NK-92 treated with Interleukin-12 subunit alpha and Interleukin-12 subunit beta, amount 100 ng/mL, for 24 hours (cell line): ENCODE measurements around the gene NUP188.
"Not testable (repeated sequence)": the region's sequence is repeated elsewhere in the genome, so short reads cannot be mapped to it uniquely, and the experiment has no call there.

Source experiments
- DNase-seq: peaks from one replicate; lab custom pipeline; 2025; lab: John Stamatoyannopoulos, UW

The NUP188 gene

DNA sequence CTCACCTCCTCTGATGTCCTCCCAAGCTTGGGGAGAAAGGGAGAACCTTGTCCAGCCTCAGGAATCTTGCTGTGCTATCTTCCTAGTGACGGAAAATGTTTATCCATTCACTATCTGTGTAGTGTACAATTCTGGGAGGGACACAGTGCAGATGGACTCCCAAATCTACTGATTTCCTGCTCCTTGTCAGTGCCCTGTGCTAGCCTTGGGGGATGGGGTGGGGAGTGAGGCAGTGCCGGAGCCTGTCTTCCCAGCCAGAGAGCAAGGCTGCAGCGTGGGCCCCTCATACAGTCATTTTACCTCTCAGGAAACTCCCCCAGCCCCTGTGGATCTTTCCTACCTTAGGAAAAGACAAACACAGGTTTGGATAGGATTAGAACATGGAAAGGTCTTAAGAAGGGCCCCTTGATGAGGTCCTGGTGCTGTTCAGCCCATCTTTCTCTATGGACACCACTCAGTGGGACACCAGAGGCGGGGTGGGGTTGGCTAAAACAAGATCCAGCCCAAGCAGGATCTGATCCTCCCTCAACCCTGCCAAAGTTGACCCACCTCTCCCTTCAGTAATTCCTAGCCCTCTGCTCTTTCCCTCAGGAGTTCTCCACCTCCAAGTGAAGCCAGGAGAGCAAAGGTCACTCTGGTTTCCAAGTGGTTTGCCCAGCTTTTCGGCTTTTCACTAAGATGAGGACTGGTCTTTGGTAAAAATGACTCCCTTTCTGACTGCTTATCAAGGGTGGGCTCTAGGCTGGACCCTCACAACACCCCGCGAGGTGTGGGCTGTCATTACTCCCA, 3.5 kb upstream of the NUP188 start:
- no peak for DNase-seq

DNA sequence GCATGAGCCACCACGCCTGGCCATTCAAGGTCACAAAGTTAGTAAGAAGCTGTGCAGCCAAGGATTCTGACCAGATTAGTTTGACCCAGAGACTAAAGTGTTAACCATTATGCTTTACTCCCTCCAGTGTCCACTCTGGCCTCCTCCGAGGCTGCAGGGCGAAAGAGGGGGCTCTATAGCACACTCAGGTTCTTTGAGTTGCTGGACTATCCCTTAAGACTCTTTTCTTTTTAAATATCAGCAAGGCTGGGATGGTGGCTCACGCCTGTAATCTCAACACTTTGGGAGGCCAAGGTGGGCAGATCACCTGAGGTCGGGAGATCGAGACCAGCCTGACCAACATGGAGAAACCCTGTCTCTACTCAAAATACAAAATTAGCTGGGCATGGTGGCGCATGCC, 2.5 kb upstream of the NUP188 start:
- not testable (repeated sequence) for DNase-seq

DNA sequence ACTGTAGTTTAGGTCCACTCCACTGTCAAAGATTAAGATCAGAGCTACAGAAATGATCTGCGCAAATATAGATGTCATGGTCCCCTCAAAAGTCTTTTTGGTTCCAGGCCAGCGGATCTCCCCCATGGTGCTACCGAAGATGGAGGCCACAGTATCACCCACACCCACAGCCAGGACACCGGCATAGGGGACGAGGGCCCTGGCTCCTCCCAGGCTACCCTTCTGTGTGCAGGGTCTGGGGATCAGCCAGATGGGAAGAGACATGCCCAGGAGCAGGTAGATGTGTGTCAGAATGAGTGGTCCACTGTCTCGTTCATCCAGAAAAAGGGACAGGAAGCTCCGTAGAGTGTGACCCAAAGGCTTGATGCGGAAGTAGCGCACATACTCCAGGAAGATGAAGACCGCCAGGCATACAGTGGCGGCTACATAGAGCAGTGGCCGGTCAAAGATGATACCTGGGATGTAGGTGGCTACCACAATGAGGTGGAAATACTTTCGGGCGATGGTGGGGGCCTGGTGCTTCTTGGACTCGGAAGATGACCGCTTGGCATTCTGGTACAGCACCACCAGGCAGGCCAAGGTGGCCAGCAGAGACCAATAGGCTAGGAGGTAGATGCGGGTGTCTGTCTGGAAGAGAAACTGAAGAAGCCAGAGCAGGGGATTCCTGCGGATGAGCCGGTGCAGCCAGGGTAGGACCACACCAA, 1.5 kb upstream of the NUP188 start:
- no peak for DNase-seq

DNA sequence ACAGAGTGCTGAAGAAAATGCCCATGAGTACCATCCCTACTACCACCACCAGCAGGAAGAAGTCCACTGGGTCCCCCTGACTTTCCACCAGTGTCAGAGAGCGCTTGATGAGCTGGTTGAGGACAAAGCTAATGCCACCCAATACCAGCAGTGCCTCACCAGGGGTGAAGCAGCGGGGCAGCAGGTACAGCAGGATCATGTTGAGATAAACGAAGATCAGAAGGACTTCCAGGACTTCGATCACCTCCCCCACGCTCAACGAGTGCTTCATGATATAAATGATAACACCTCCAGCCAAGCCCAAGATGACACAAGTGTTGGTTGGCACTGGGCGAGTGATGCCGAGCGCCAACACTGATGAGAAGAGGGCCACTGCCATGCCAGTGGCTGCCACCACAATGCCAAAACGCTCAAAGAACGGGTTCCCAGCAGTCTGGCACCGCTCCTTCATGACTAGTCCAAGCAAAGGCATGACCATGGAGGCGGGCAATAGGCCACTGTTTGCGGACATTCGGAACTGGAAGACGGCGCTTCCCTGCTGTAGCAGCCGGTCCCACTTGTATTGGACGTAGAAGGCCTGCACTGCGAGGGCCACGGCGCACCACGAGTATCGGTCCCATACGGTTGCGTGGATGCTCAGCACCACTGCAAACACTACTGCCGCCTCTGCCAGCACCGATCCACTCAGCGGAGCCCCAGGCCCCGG, 775 bp upstream of the NUP188 start:
- DNase-seq: no peak

DNA sequence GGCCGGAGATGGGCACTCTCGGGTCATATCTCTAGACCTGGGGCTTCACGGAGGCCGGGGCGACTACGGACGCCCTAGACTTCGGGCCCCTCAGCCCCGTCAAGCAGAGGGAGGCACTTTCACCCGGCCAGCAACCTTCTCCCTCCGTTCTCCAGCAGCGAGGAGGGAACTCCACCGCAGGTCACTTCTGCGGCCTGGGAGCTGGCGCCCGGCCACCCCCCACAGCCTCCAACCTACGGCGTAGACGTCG, 297 bp upstream of the NUP188 start:
- DNase-seq: no peak

DNA sequence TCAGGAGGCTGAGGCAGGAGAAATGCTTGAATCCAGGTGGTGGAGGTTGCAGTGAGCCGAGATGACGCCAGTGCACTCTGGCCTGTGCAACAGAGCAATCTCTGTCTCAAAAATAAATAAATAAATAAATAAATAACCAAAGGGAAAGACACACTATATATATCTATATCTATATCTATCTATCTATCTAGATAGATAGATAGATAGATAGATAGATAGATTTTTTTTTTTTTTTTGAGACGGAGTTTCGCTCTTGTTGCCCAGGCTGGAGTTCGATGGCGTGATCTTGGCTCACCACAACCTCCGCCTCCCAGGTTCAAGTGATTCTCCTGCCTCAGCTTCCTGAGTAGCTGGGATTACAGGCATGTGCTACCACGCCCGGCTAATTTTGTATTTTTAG, 13.9 kb downstream of the NUP188 start:
- not testable (repeated sequence) for DNase-seq

DNA sequence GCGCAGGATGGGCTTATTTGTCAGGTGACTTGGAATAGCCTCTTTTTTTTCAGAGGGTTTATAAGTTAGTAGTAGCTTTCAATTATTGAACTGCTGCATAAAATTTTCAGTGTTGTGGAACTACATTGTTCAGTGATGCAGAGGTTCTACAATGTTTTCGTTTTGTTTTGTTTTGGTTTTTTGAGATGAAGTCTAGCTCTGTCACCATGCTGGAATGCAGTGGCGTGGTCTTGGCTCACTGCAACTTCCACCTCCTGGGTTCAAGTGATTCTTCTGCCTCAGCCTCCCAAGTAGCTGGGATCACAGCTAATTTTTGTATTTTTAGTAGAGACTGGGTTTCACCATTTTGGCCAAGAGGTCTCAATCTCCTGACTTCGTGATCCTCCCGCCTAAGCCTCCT, 22.0 kb downstream of the NUP188 start:
- no peak for DNase-seq

DNA sequence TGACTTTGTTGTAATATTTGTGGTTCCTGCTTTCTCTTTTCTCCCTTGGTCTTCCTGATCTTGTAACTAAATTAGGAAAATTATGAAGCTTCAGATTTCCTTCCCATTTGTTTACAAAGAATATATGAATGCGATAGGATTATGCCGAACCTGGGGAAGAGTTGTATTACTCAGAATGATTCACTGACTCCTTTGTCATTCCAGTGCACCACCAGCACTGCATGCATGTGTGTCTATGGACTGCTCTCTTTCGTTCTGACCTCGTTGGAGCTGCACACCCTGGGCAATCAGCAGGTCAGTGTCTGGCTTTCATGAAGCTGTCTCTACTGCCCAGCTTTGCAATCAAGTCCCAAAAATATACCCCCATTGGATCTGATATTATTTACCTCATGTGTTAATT, 25.5 kb downstream of the NUP188 start:
- no peak for DNase-seq

DNA sequence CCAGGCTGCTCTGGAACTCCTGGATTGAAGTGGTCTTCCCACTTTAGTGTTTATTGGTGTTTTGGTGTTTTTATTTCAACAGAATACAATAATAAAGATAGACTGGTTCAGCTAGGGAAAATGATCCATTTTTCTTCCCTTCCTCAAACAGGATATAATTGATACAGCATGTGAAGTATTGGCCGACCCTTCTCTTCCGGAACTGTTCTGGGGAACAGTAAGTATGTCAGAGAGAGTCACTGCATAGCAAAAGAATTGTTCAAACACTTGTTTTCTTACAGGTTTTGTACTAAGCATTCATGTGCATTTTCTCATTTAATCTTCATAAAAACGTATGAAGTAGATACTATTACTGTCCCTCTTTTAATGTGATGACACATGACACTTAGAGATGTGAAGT, 31.6 kb downstream of the NUP188 start:
- DNase-seq: no peak

DNA sequence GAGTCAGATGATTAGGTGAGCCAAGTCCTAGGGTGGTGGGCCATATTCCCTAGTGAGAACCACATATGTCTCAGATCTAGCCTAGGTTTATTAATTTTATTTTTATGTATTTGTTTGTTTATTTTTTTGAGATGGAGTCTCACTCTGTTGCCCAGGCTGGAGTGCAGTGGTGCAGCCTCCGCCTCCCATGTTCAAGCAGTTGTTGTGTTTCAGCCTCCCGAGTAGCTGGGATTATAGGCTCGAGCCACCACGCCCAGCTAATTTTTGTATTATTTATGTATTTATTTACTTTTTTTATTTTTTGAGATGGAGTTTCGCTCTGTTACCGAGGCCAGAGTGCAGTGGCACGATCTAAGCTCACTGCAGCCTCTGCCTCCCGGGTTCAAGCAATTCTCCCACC, 36.0 kb downstream of the NUP188 start:
- DNase-seq: no peak

DNA sequence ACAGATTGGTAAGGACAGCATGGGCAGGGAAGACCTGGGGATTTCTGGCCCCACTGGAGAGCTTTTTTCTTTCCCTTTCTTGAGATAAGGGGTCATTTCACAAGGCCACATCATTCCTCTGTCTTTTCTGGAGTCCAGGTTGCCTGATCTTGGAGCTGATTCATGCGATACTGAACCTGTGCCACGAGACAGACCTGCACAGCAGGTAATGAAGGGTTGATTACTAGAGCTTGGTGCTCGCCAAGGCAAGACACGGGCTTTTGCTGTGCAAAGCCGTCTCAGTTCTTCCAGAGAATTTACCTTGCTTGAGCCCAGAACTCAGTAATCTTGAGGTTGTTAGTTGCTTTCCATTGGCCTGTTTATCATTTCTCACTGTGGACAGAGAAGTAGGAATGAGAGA, 39.2 kb downstream of the NUP188 start:
- DNase-seq: no peak

DNA sequence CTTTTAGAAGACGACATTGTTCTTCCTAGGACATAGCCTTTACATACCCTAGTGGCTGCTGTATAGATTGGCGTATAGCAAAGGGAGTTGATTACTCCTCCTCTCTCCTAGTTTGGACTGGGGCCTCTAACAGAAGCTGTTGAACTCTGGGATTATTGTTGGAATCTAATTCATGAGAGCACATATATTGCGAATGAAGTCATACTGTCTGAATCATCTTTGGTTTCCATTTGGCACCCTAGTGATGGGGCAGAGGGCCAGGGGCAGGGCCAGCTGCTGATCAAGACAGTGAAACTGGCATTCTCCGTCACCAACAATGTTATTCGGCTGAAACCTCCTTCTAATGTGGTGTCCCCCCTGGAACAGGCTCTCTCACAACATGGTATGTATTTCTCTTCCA, 40.3 kb downstream of the NUP188 start:
- DNase-seq: no peak

DNA sequence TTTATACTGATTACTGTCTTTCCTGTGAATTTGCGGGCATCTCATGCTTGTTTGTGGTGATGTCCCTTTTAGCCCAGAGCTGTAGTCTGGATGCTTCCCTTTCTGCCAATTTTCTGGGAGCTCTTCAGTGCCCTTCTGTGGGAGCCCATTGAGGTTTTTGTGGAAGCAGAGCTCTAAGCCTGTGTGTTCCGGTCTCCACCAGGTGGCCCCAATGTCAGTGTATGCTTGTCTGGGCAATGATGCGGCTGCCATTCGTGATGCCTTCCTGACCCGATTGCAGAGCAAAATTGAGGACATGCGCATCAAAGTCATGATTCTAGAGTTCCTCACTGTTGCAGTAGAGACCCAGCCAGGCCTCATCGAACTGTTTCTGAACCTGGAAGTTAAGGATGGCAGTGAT, 45.5 kb downstream of the NUP188 start:
- DNase-seq: no peak

DNA sequence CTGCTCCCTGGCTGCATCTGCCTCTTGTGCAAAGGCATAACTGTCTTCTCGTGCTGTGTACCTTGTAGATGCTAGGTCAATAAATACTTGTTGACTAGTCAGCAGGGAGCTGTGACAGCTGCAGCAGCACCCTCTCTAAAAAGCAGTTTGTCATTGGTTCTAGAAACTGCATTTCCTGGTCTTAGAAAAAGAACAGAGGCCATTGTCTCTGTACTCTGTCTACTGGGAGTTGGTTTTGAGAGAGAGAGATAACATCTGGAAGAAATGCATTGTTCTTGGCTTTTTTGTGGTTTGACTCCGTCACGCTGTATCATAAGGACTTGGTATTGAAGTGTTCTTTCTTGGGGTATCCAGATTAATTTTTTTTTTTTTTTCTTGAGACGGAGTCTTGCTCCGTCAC, 48.3 kb downstream of the NUP188 start:
- no peak for DNase-seq

DNA sequence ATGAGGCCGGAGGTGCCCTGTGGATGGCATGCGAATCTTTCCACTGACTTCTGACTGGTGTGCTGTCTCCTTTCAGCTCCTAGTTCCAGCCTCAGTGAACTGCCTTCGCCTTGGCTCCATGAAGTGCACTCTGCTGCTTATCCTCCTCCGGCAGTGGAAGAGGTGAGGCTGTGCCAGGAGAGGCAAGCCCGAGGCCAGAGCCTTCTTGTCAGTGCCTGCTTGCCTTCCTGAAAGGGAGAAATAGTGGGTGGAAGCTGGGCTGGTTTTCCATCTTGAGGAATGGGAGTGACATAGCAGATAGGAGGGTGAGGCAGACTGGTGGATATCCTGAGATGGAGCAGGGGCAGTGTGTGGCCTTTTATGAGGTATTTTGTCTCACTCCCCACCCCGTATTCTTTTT, 51.0 kb downstream of the NUP188 start:
- DNase-seq: no peak

DNA sequence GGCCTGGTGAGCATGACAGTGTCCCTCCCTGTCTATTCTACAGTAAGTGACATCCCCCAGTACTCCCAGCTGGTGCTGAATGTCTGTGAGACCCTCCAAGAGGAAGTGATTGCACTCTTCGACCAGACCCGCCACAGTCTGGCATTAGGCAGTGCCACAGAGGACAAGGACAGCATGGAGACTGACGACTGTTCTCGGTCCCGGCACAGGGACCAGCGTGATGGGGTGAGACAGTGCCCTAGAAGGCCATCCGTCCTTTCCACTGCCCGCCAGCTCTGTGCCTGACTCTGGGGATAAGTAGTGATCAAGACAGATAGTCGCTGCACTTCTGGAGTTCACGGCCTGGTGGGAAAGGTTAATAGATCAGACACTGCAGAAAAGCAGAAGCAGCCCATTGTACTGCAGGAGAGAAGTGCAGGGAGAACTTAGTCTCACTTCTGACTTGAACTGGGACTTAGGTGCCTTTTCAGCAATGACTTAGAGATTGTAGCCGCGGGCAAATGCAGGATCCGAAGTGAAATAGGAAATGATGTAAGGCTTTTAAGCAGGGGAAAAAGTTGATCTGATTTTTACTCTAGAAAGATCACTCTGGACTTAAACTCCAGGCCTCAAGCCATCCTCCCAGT, 52.2 kb downstream of the NUP188 start:
- no peak for DNase-seq

DNA sequence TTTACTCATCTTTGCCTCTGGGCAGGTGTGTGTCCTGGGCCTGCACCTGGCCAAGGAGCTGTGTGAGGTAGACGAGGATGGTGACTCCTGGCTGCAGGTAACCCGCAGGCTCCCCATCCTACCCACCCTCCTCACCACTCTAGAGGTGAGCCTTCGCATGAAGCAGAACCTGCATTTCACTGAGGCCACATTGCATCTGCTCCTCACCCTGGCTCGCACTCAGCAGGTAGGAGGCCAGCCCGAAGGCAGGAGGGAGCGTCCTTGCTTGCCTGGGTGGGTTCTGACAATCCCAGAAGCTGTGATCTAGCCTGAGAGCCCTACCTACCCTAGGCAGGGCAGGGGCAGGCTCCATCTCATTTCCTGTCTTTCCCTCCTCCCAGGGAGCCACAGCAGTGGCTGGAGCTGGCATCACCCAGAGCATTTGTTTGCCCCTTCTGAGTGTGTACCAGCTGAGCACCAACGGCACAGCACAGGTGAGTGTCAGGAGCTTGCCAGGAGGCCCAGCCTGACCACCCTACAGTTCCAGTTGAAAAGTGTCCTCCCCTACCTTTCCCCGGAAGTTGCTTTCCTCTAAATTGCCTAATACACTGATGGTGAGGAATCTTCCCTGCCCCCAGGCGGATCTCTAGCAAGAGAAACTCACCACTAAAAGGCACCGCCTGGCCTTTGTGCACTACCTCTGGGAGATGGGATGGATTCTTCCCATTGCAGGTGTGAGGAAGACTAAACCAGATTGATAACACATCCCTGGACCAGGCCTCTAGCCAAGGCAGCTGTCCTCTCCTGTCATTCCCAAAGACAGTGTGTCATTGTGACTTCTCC, 54.2 kb downstream of the NUP188 start:
- DNase-seq: no peak

DNA sequence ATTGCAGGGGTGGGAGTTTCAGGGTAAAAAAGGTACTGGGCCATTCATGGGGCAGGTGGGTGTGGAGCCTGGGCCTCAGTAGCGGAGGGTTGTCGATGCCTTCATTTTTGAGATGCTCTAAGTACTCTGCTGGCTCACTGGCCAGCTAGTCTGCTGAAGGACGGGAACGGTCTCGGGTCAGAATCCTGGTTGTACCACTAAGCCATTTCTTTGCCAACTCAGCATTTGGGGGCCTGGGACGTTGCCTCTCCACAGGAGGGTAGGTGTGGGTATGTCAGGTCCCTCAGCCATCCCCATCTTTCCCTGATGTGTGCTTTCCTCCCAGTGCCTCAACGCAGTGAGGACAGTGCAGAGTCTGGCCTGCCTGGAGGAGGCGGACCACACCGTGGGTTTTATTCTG, 55.5 kb downstream of the NUP188 start:
- DNase-seq: no peak

DNA sequence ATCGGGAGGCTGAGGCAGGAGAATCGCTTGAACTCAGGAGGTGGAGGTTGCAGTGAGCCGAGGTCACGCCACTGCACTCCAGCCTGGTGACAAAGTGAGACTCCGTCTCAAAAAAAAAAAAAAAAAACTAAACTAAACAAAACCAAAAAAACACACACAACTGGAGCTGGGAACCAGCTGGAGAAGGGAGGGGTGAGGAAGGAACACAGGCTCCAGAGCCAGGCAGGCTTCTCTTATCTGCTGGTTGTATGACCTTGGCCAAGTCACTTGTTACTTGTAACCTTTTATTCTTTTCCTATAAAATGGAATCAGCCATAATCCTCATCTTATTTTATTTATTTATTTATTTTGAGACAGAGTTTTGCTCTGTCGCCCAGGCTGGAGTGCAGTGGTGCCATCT, 56.7 kb downstream of the NUP188 start:
- DNase-seq: not testable (repeated sequence)

DNA sequence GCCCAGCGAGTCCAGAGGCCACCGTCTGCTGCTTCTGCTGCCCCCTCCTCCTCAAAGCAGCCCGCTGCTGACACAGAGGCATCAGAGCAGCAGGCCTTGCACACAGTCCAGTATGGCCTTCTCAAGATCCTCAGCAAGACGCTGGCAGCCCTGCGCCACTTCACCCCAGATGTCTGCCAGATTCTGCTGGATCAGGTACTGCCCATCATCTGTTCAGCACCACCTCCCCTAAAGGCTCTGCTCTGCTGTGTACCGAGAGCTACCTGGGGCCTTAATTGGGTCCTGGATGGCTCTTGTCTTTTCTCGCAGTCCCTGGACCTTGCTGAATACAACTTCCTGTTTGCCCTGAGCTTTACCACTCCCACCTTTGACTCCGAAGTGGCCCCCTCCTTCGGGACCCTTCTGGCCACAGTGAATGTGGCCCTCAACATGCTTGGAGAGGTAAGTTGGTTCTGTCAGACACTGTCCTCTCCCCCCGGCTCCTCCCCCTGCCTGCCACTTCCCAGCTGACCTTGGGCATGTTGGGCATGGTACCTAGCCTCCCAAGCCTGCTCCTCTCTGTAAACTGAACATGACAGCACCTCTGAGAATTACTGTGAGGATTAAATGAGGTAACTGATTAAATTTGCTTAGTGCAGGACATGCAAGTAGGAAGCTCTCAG, 58.0 kb downstream of the NUP188 start:
- no peak for DNase-seq

DNA sequence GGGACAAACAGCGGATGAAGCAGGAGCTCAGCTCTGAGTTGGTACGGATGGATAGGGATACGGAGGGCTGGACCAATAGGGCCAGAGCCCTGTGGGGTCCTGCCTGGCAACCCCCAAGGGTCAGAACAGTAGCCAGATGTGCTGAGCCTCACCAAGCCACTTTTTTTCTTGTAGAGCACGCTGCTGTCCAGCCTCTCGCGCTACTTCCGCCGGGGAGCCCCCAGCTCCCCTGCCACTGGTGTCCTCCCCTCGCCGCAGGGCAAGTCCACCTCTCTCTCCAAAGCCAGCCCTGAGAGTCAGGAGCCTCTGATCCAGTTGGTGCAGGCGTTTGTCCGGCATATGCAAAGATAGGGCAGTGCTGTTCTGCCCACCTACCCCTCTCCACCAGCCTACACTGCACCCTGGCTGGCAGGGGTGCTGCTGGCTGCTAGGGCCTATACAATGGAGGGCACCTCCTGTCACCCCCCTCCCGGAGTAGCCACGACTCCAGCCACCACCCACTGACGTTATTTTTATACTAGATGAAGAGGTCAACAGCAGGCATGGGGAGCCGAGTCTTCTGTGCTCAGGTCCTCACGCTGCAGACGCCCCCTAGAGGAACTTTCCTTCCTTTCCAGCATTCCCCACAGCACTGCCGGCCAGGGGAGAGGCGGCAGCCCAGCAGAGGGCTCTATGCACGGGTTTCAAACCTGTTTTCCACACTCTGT, 59.0 kb downstream of the NUP188 start:
- DNase-seq: no peak
